GM19328 (cell line): ENCODE measurements around the gene ZCCHC24.

Experiments used
- ATAC-seq: cut with Tn5 transposase; IDR thresholded peaks from one replicate; pipeline ENCODE4 v1.9.1; 2021; ENCODE audit warnings: mild to moderate bottlenecking, moderate library complexity; ENCODE audit not compliant: unreplicated experiment

Gene ZCCHC24

GRCh38 chr10:79387466-79387973 lies 57.9 kb downstream of the ZCCHC24 start:
- no peak for ATAC-seq

GRCh38 chr10:79386637-79387465 lies 58.6 kb downstream of the ZCCHC24 start:
- no peak for ATAC-seq

GRCh38 chr10:79385804-79386531 lies 59.5 kb downstream of the ZCCHC24 start:
- no peak for ATAC-seq

- no peak for ATAC-seq
Measured at GRCh38 chr10:79385392-79385795, 60.0 kb downstream of the ZCCHC24 start.

- no peak for ATAC-seq
Measured at GRCh38 chr10:79384773-79385391, 60.5 kb downstream of the ZCCHC24 start.

GRCh38 chr10:79383974-79384606 lies 61.3 kb downstream of the ZCCHC24 start:
- no peak for ATAC-seq

- no peak for ATAC-seq
Measured at GRCh38 chr10:79382491-79382941, 62.9 kb downstream of the ZCCHC24 start.

- no peak for ATAC-seq
Measured at GRCh38 chr10:79381804-79382221, 63.6 kb downstream of the ZCCHC24 start.

- no peak for ATAC-seq
Measured at GRCh38 chr10:79380946-79381721, 64.3 kb downstream of the ZCCHC24 start.

GRCh38 chr10:79380125-79380945 lies 65.1 kb downstream of the ZCCHC24 start:
- ATAC-seq: no peak

GRCh38 chr10:79379512-79380124 lies 65.8 kb downstream of the ZCCHC24 start:
- ATAC-seq: no peak

- no peak for ATAC-seq
Measured at GRCh38 chr10:79378647-79379511, 66.5 kb downstream of the ZCCHC24 start.

- no peak for ATAC-seq
Measured at GRCh38 chr10:79378383-79378646, 67.1 kb downstream of the ZCCHC24 start.

- ATAC-seq: no peak
Measured at GRCh38 chr10:79377557-79378382, 67.7 kb downstream of the ZCCHC24 start.

- no peak for ATAC-seq
Measured at GRCh38 chr10:79376751-79377556, 68.5 kb downstream of the ZCCHC24 start.

- ATAC-seq: no peak
Measured at GRCh38 chr10:79376078-79376628, 69.3 kb downstream of the ZCCHC24 start.
